Osteocyte (in vitro differentiated cells): ENCODE measurements around the gene CTTNBP2. TPM values are rescaled to one million over a fixed set of nuclear protein-coding genes. Genes with fewer than 3 reads are reported as not detected.

Source experiments
- DNase-seq: peaks from one replicate; pipeline ENCODE4 v3.0.0; 2021; ENCODE audit warnings: mixed read lengths; ENCODE audit not compliant: unreplicated experiment; ENCODE audit errors: extremely low spot score
- H3K27ac Mint-ChIP-seq: one replicate; pipeline ENCODE4 v1.8.0; 2021; ENCODE audit warnings: mild to moderate bottlenecking, mixed read lengths; ENCODE audit not compliant: unreplicated experiment
- H3K27me3 Mint-ChIP-seq: one replicate; pipeline ENCODE4 v1.8.0; 2021; ENCODE audit warnings: mixed read lengths; ENCODE audit not compliant: unreplicated experiment
- H3K36me3 Mint-ChIP-seq: one replicate; pipeline ENCODE4 v1.8.0; 2021; ENCODE audit warnings: mixed read lengths; ENCODE audit not compliant: unreplicated experiment
- H3K4me1 Mint-ChIP-seq: one replicate; pipeline ENCODE4 v1.8.0; 2021; ENCODE audit warnings: mixed read lengths; ENCODE audit not compliant: unreplicated experiment
- H3K4me3 Mint-ChIP-seq: one replicate; pipeline ENCODE4 v1.8.0; 2021; ENCODE audit warnings: mild to moderate bottlenecking, moderate library complexity, mixed read lengths; ENCODE audit not compliant: unreplicated experiment
- H3K9me3 Mint-ChIP-seq: one replicate; pipeline ENCODE4 v1.8.0; 2021; ENCODE audit warnings: mixed read lengths; ENCODE audit not compliant: unreplicated experiment
- CTCF ChIP-seq: fragments of 200-600 bp; sonication (generic); IDR thresholded peaks from 2 replicates; pipeline ENCODE4 v1.5.0; 2021; ENCODE audit warnings: antibody characterized with exemption, mild to moderate bottlenecking, moderate library complexity
- total RNA-seq: library from RNA; stranded (reverse); gene quantifications from 2 replicates; pipeline ENCODE4 v1.2.1, GENCODE V29; 2021

The CTTNBP2 gene
- total RNA-seq, 1 donor from 2014 or later: 2.3 TPM

DNA sequence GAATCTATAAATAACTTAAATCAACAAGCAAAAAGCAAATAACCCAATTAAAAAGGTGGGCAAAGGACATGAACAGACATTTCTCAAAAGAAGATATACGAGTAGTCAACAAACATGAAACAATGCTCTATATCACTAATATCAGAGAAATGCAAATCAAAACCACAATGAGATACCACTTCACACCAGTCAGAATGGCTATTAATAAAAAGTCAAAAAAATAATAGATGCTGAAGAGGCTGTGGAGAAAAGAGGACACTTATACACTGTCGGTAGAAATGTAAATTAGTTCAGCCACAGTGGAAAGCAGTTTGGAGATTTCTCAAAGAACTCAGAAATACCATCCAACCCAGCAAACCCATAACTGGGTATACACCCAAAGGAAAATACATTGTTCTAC, 70.6 kb downstream of the CTTNBP2 start:
- Mint-ChIP-seq H3K4me1 (no peaks in the 10 kb centered on the region), H3K9me3 (no peaks in the 10 kb centered on the region), H3K27ac (no peak overlapping the region), H3K36me3 (no peaks in the 10 kb centered on the region), H3K27me3 (no peaks in the 10 kb centered on the region), H3K4me3 (no peak overlapping the region)
- DNase-seq: no peak
- TF ChIP-seq CTCF: no peak

DNA sequence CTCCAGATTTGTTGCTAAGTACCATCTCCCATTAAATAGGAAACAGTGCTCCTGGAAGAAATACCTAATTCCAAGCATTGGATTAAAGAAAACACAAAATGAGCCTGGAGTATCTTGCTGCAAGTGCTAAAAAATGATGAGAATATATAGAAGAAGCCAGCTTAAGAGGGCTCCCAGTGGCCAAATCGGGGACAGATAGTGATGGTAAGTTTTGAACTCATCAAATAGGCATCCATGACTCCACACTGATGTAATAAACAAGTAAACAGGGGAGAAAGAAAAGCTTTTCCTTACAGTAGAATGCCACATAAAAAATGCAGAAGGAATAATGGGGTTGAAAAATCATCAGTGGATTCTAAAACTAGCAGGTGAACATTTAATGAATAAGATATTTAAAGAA, 72.4 kb downstream of the CTTNBP2 start:
- DNase-seq: no peak
- Mint-ChIP-seq H3K36me3 (no peaks in the 10 kb centered on the region), H3K27me3 (no peaks in the 10 kb centered on the region), H3K4me1 (no peaks in the 10 kb centered on the region), H3K9me3 (no peaks in the 10 kb centered on the region), H3K4me3 (no peak overlapping the region), H3K27ac (no peak overlapping the region)
- no peak for TF ChIP-seq CTCF

DNA sequence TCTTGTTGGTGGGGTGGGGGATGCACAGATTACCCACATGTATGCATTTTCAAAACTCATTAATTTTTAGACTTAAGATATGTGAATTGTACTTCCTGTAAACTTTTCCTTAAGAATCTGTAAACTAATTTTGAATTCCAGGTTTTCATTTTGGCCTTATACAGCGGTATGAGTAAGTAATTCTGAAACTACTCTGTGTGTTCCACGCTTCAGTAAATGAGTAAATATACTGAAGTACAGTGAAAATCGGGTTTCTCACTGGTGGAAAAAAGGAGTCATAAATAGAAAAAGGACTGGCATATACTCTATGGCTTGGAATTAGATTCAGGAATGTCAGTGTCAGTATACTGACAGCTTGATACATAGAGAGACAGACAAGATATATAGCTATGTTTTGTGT, 72.8 kb downstream of the CTTNBP2 start:
- Mint-ChIP-seq H3K9me3 (no peaks in the 10 kb centered on the region), H3K36me3 (no peaks in the 10 kb centered on the region), H3K4me3 (no peak overlapping the region), H3K4me1 (no peaks in the 10 kb centered on the region), H3K27ac (no peak overlapping the region), H3K27me3 (no peaks in the 10 kb centered on the region)
- no peak for DNase-seq
- no peak for TF ChIP-seq CTCF

- no peaks in the 10 kb centered on the region for H3K4me1 Mint-ChIP-seq
- TF ChIP-seq CTCF: no peak
- no peak for DNase-seq
- no peak overlapping the region for H3K4me3 Mint-ChIP-seq
- H3K36me3 Mint-ChIP-seq: no peaks in the 10 kb centered on the region
- H3K27me3 Mint-ChIP-seq: no peaks in the 10 kb centered on the region
- no peaks in the 10 kb centered on the region for H3K9me3 Mint-ChIP-seq
- no peak overlapping the region for H3K27ac Mint-ChIP-seq
Measured at GRCh38 chr7:117796889-117797288, 76.4 kb downstream of the CTTNBP2 start.

- Mint-ChIP-seq H3K27me3 (no peaks in the 10 kb centered on the region), H3K4me3 (no peak overlapping the region), H3K4me1 (no peaks in the 10 kb centered on the region), H3K9me3 (no peaks in the 10 kb centered on the region), H3K36me3 (peaks cover 3% of the 10 kb centered on the region), H3K27ac (no peak overlapping the region)
- DNase-seq: no peak
- TF ChIP-seq CTCF: no peak
Measured at GRCh38 chr7:117793976-117794375, 79.3 kb downstream of the CTTNBP2 start.
